Kidney tubule cell (primary cell): ENCODE data around the gene STAB1.

Experiments used
- DNase-seq: peaks from one replicate; pipeline ENCODE4 v3.0.0-alpha.2; 2018; ENCODE audit warnings: low spot score

The STAB1 gene, protein sequence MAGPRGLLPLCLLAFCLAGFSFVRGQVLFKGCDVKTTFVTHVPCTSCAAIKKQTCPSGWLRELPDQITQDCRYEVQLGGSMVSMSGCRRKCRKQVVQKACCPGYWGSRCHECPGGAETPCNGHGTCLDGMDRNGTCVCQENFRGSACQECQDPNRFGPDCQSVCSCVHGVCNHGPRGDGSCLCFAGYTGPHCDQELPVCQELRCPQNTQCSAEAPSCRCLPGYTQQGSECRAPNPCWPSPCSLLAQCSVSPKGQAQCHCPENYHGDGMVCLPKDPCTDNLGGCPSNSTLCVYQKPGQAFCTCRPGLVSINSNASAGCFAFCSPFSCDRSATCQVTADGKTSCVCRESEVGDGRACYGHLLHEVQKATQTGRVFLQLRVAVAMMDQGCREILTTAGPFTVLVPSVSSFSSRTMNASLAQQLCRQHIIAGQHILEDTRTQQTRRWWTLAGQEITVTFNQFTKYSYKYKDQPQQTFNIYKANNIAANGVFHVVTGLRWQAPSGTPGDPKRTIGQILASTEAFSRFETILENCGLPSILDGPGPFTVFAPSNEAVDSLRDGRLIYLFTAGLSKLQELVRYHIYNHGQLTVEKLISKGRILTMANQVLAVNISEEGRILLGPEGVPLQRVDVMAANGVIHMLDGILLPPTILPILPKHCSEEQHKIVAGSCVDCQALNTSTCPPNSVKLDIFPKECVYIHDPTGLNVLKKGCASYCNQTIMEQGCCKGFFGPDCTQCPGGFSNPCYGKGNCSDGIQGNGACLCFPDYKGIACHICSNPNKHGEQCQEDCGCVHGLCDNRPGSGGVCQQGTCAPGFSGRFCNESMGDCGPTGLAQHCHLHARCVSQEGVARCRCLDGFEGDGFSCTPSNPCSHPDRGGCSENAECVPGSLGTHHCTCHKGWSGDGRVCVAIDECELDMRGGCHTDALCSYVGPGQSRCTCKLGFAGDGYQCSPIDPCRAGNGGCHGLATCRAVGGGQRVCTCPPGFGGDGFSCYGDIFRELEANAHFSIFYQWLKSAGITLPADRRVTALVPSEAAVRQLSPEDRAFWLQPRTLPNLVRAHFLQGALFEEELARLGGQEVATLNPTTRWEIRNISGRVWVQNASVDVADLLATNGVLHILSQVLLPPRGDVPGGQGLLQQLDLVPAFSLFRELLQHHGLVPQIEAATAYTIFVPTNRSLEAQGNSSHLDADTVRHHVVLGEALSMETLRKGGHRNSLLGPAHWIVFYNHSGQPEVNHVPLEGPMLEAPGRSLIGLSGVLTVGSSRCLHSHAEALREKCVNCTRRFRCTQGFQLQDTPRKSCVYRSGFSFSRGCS (N-terminal part only)

DNA sequence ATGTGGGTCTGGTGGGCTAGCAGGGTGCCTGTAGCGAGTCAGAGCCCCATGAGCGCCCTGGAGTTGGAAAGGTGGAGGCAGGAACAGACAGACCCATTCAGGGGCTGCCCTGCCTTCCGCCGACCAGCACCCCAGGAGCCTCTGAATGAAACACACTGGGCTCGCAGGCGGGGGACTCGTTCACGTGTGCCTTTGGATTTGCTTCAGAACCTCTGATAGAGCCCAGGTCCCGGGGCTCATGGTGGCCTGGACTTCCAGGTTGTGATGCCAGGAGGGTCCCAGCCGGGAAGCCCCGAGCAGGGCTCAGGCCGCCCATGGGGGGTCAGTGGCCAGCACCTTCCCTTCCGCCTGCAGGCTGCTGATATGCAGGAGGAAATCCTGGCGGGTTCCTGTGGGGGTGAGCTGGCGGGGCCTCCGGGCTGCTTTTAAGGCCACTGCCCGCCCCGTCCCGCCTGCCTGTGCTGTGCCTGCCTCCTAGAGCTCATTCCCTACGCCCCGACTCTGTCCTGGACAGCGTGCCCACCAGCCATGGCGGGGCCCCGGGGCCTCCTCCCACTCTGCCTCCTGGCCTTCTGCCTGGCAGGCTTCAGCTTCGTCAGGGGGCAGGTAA lies at the start of gene STAB1:
TSS of gene STAB1 (plus strand) at position 453 of the 610 bp plus-strand sequence. CDS start at position 529, 76 bp downstream.
- no peak for DNase-seq

GRCh38 chr3:52446042-52446441 lies 49.1 kb upstream of the STAB1 start:
- no peak for DNase-seq

GRCh38 chr3:52446631-52447511 lies 48.3 kb upstream of the STAB1 start:
- DNase-seq: peak; percentile 45

GRCh38 chr3:52447512-52448355 lies 47.4 kb upstream of the STAB1 start:
- no peak for DNase-seq

DNA sequence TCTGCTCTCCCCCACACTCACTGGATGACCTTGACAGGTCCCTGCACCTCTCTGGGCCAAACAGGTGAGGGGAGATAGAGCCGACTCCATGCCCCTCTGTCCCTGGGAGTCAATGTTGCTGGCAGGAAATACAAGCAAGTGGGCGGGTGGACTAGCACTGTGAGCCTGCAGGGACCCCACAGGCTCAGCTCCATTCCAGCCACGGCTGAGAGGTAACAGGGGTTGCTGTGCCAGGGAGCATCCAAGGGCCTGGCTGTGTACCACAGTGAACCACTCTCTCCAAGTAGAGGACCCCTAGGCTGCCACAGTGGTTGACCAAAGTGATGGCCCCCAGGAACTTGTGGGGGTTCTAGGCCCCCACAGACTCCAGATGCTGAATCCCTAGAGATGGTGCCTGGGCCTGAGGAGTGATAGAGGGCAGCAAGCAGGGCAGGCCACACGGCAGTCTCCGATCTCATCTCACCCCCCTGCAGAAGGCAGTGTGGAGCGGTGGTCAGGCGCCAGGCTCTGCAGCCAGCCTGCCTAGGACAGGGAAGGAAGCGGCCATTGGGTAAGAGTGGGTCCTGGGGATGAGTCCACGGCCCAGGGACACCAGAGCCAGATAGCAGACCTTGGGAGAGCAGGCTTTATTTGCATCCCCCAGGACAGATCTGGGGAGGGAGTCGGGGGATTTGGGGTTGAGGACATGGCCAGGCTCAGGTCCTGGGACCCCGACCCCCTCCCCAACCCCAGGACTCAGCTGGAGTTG lies 44.5 kb upstream of the STAB1 start:
- DNase-seq: no peak

DNA sequence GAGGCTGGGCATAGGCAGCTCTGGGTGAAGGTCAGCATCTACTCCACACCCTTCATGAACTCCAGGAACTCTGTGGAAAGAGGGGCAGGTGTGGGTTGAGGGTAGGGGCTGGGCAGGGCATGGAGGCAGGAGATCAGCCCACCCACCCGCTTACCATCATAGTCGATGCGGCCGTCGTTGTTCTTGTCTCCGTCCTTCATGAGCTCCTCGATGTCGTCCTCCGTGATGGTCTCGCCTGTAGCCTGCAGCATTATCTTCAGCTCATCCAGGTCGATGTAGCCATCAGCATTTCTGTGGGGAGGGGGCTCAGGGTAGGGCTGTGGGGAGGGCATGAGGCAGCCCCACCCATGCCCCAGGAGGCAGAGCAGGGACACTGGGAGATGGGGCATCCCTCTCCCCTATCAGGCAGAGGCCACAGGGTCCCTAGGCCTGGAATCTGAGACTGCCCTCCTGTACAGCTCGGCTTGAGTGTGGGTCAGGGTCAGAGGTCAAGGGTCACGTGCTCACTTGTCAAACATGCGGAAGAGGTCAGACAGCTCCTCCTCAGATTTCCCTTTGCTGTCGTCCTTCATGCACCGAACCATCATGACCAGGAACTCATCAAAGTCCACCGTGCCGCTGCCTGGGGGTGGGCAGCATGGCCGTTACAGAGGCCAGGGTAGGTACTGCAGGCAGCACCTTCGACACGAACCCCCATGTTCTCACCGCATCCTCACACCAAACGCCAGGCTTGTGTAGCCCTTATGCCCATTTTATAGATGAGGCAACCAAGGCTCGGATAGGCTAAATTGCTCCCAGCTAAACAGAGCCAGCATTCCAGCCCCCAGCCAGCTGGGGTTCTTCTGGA lies 43.7 kb upstream of the STAB1 start:
- DNase-seq: no peak

DNA sequence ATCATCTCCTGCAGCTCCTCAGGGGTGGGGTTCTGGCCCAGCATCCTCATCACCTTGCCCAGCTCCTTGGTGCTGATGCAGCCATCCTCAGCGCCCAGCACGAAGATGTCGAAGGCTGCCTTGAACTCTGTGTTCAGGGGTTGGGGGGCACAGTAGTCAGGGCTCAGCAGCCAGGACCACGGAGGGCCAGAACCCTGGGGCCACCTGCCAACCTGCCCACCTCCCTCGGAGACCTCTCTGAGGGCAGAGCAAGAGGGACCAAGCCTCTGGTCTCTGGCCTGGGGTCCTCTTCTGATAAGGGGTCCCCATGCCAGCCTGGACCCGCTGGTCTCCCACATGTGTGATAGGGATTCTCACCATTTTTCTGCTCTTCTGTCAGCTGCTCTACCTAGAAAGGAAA lies 43.0 kb upstream of the STAB1 start:
- no peak for DNase-seq

GRCh38 chr3:52452570-52453221 lies 42.4 kb upstream of the STAB1 start:
- no peak for DNase-seq

DNA sequence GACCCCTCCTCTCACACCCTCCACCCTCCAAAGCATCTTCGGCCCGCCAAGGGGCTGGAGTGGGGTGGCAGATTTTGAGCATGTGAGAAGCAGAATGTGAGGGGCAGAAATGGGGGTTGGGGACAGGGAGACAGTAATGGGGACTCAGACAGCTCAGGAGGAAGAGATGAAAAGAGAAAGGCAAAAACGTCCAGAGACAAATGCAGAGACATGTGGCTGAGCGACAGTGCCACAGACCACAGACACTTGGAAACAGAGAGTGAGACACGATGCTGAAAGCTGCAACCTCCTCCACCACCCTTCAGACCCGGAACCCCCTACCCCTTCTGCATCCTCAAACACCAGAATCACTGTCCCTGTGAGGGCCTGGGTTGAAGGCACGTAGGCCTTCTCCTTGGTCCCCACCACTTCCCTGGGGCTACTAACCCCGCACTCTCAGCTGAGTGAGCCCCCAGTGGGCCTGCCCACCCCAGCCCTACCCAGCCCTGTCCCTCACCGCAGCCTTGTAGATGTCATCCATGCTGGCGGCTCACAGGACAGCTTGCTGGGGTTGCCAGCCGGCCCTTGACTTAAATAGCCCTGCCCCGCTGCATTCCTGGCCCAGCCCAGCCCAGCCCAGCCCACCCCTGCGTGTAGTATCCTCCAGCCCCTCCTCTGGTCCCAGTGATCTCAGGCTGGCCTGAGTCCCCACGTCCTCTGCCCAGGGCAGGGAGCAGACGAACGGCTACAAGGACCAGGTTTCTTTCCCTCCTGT lies 41.5 kb upstream of the STAB1 start, which contains the start of gene TNNC1:
TSS of gene TNNC1 (minus strand) at position 546 of the 754 bp plus-strand sequence. CDS start at position 520, 26 bp downstream.
- DNase-seq: no peak

GRCh38 chr3:52454250-52454937 lies 40.7 kb upstream of the STAB1 start:
- no peak for DNase-seq

DNA sequence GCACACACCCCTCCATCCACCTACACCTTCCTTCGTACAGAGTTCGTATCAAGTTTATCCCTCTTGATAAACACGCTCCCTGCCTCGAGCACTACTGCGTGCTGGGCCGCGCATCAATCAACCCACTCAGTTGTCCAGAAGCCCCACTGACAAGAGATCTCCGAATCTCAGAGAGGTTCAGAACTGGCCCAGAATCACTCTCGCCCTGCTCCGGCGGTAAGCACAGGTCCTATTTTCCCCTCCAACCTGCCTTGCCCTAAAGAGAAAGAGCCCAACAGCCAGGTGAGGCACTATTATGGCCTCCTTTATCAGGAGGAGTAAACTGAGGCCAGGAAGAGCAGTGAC lies 40.2 kb upstream of the STAB1 start:
- no peak for DNase-seq

- peak; percentile 86 for DNase-seq
These were observed 39.6 kb upstream of the STAB1 start, which contains the start of gene NISCH for GRCh38 chr3:52455283-52456168. Gene NISCH (plus strand): TSS chr3:52455604. CDS start chr3:52455642, 38 bp downstream.

DNA sequence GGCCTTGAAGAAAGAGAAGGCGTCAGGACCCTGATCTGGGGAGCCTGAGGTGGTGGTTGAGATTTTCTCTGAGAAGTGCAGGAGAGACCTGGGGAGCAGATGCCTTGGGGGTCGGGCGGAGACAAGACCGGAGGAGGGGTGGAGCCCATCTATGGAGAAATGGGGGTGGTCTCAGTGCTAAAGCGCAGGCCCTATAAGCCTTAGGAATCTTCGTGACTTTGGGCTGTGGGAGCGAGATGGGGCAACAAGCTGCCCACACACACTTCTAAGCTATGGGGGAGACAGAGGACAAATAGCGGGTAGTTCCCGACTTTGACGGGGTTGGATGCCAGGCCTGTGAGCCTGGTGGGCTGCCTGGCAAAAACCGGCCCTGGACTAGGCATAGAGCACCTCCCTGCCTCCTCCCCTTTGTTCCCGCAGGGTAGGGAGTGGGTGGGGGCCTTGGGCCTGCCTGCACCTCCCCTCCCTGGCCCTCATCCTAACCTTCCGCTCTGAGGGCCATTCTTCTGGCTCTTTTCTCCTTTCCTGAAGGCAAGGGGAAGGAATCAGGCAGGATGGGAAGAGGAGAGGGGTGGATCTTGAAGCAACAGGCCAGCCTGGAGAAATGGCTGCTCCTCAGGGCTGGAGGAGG lies 38.9 kb upstream of the STAB1 start:
- peak; percentile 17 for DNase-seq

DNA sequence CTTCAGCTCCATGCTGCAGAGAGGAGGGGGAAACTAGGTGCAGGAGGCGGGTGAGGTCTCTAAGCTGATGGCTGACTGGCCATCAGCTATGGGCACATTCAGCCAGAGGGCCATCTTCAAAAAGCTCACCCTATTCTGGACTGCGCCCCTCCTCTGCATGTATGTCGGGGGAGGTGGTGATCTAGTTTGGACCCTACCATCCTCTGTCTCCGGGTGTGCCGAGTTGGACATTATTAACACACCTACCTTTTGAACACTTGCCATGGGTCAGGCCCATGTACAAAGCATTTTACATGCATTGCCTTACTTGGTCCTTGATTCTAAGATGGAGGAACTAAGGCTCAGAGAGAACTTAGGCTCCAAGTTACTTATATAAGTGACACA lies 38.3 kb upstream of the STAB1 start:
- DNase-seq: no peak
